Activated CD4-positive, CD25-positive, alpha-beta regulatory T cell (primary cell): ENCODE data around the gene PERM1.
"Not testable (repeated sequence)": the region's sequence is repeated elsewhere in the genome, so short reads cannot be mapped to it uniquely, and the experiment has no call there.

ENCODE experiments used
- DNase-seq, 4 experiments: peaks; one replicate each; lab custom pipeline; 2025; lab: John Stamatoyannopoulos, UW

The PERM1 gene

GRCh38 chr1:964691-965525 is 17.0 kb downstream of the PERM1 start:
- no peak for DNase-seq

GRCh38 chr1:963746-964525 is 18.0 kb downstream of the PERM1 start:
- no peak for DNase-seq

- DNase-seq: no peak
These were observed 18.6 kb downstream of the PERM1 start for GRCh38 chr1:963301-963651.

- DNase-seq: no peak
These were observed 19.3 kb downstream of the PERM1 start for GRCh38 chr1:962381-963300.

GRCh38 chr1:961132-961669 is 20.7 kb downstream of the PERM1 start:
- DNase-seq: no peak

GRCh38 chr1:960363-961131 is 21.3 kb downstream of the PERM1 start, which contains the start of gene KLHL17:
Gene KLHL17 (plus strand): TSS chr1:960584. CDS start chr1:960694, 110 bp downstream.
- peak; percentile 60 to 73 (median 62) for DNase-seq

- no peak for DNase-seq
These were observed 22.0 kb downstream of the PERM1 start for GRCh38 chr1:959731-960362.

GRCh38 chr1:958823-959730 is 22.8 kb downstream of the PERM1 start, which contains the start of gene NOC2L:
Gene NOC2L (minus strand): TSS chr1:959256. CDS start chr1:959240, 16 bp downstream.
- DNase-seq: peak; percentile 91 to 98 (median 94)

- DNase-seq: no peak
These were observed 25.3 kb downstream of the PERM1 start for GRCh38 chr1:956636-957035.

- DNase-seq: no peak
These were observed 26.4 kb downstream of the PERM1 start for GRCh38 chr1:955474-955873.

GRCh38 chr1:954927-955326 is 27.0 kb downstream of the PERM1 start:
- no peak for DNase-seq

GRCh38 chr1:953524-954320 is 28.2 kb downstream of the PERM1 start:
- DNase-seq: no peak

- DNase-seq: no peak
These were observed 29.3 kb downstream of the PERM1 start for GRCh38 chr1:952603-953002.

GRCh38 chr1:952201-952600 is 29.7 kb downstream of the PERM1 start:
- DNase-seq: no peak

GRCh38 chr1:951364-951763 is 30.5 kb downstream of the PERM1 start:
- DNase-seq: no peak

GRCh38 chr1:950881-951280 is 31.0 kb downstream of the PERM1 start:
- no peak for DNase-seq

GRCh38 chr1:950268-950667 is 31.6 kb downstream of the PERM1 start:
- no peak for DNase-seq

GRCh38 chr1:947958-948357 is 33.9 kb downstream of the PERM1 start:
- DNase-seq: no peak

GRCh38 chr1:946811-947210 is 35.1 kb downstream of the PERM1 start:
- not testable (repeated sequence) for DNase-seq
